Measurements from ENCODE around the gene PIEZO2.

DNA sequence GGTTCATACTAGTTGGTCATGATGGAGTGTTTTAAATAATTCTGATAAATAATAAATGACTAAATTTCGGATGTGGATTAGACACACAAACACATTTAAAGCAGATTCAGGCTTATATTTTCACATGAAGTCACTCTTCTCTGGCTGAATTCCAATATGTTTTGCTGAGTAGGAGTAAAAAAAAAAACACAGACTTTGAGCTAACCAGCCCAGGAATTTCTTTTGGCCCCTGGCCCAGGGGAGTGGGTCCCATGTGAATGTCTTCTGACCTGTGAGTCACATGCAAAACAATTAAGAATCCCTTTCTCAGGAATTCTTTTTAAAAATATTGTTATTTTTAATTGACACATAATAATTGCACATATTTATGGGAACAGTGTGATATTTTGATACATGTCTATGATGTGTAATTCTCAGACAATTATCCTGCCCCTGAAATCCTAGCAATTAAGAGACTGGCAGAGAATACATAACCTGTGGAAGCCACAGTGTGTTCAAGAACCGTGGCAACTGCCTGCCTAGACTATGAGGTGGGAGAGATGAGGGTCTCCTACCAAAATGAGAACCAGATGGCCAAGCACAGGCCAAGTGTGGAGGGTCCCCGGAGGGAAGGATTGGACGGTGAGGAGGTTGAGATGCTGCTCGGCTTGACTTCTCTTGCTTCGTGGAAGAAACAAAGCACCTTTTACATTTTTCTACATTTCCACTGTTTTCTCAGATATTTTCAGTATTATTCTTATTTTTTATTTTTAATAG is 236.4 kb downstream of the PIEZO2 start:
- no peak for TF ChIP-seq ZIC2 (tag by site-specific recombination; IDR thresholded peaks at IDR 0.05)
- no peak for TF ChIP-seq ZNF600 (tag by site-specific recombination; IDR thresholded peaks at IDR 0.05)
- no peak for TF ChIP-seq ZNF184 (tag by site-specific recombination; IDR thresholded peaks at IDR 0.05)
- TF ChIP-seq ZBTB6 (tag by site-specific recombination; IDR thresholded peaks at IDR 0.05): no peak
